Gastroesophageal sphincter (tissue), 3 donors: ENCODE data around the gene MOGAT2.

Experiments used
- POLR2A ChIP-seq, 2 donors: fragments of 450-650 bp; IDR thresholded peaks; one replicate each; pipeline ENCODE4 v1.6.1; 2017; ENCODE audit warnings: antibody characterized with exemption in 2 of 2, mild to moderate bottlenecking in 2 of 2, moderate library complexity in 1 of 2
- TF ChIP-seq, protein P1 (sequence below), 4 experiments: fragments of 200-600 bp in 2 of 4; fragments of 450-650 bp in 2 of 4; sonication (generic) in 1 of 4; IDR thresholded peaks; one replicate each; pipeline ENCODE4 v1.5.1; 2017 to 2019; ENCODE audit warnings: antibody characterized with exemption in 4 of 4, mild to moderate bottlenecking in 2 of 4, moderate library complexity in 2 of 4

DNA sequence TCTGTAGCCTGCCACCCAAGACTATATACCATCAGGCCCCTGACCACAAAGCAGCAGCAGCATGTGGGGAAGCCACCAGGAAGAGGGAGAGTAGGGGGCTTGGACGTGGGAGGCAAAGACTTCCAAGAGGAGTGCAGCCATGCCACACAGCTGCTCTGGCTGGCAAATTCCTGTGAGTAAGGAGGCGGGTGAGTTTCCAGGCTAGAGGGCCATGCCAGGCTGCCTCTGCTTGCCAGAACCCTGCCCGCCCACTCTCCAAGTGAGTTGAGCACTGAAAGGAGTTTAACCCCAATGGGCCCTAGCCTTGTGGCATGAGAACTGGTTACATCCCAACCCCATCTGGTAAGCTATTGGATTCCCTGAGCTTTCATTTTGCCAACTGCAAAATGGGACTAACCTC lies 46.2 kb downstream of the MOGAT2 start:
- TF ChIP-seq, protein P1, sequence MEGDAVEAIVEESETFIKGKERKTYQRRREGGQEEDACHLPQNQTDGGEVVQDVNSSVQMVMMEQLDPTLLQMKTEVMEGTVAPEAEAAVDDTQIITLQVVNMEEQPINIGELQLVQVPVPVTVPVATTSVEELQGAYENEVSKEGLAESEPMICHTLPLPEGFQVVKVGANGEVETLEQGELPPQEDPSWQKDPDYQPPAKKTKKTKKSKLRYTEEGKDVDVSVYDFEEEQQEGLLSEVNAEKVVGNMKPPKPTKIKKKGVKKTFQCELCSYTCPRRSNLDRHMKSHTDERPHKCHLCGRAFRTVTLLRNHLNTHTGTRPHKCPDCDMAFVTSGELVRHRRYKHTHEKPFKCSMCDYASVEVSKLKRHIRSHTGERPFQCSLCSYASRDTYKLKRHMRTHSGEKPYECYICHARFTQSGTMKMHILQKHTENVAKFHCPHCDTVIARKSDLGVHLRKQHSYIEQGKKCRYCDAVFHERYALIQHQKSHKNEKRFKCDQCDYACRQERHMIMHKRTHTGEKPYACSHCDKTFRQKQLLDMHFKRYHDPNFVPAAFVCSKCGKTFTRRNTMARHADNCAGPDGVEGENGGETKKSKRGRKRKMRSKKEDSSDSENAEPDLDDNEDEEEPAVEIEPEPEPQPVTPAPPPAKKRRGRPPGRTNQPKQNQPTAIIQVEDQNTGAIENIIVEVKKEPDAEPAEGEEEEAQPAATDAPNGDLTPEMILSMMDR (IDR thresholded peaks at IDR 0.05), result no peak
- no peak for TF ChIP-seq POLR2A (IDR thresholded peaks at IDR 0.05)
